ENCODE data around the gene UGDH. TPM values are rescaled to one million over a fixed set of nuclear protein-coding genes. Genes with fewer than 3 reads are reported as not detected.

The UGDH gene
- total and polyA plus RNA-seq, 2 of the 13 experiments (the other 11 are each of a cell fraction or from before 2014, with no cell fraction given), result 99.0 to 384 TPM

- TF ChIP-seq SIX1 (CRISPR knock-in tag; IDR thresholded peaks at IDR 0.05; ENCODE audit: borderline replicate concordance), result peak; percentile 33
- no peak for TF ChIP-seq ATAD3A (CRISPR knock-in tag; IDR thresholded peaks at IDR 0.05)
- 0 out of 2 replicates have a peak, but pooled peaks have one; percentile 82 for TF ChIP-seq ZNF720 (CRISPR knock-in tag; IDR thresholded peaks at IDR 0.05)
- 0 out of 2 replicates have a peak, but pooled peaks have one; percentile 18 for TF ChIP-seq STAT6 (CRISPR knock-in tag; IDR thresholded peaks at IDR 0.05; ENCODE audit: borderline replicate concordance)
- TF ChIP-seq ZNF878 (CRISPR knock-in tag; IDR thresholded peaks at IDR 0.05), result peak; percentile 90
- peak; percentile 39; the same call in 1 of the 2 replicates for TF ChIP-seq ZBTB21 (CRISPR knock-in tag; IDR thresholded peaks at IDR 0.05)
- TF ChIP-seq DMTF1 (CRISPR knock-in tag; IDR thresholded peaks at IDR 0.05), result no peak
- peak; percentile 78; the same call in 1 of the 2 replicates for TF ChIP-seq ZNF335 (CRISPR knock-in tag; IDR thresholded peaks at IDR 0.05)
- TF ChIP-seq REPIN1 (CRISPR knock-in tag; IDR thresholded peaks at IDR 0.05; ENCODE audit: borderline replicate concordance, low read depth), result peak; percentile 93
- peak; percentile 99 for TF ChIP-seq YEATS4 (CRISPR knock-in tag; IDR thresholded peaks at IDR 0.05; ENCODE audit: borderline replicate concordance)
- TF ChIP-seq ZNF816 (CRISPR knock-in tag; IDR thresholded peaks at IDR 0.05; ENCODE audit: borderline replicate concordance), result peak; percentile 93
- 0 out of 2 replicates have a peak, but pooled peaks have one; percentile 43 for TF ChIP-seq NFE2L1 (CRISPR knock-in tag; IDR thresholded peaks at IDR 0.05; ENCODE audit: borderline replicate concordance)
- TF ChIP-seq ZNF296 (CRISPR knock-in tag; conservative IDR thresholded peaks at IDR 0.05), result peak; percentile 92; the same call in 1 of the 2 replicates
- TF ChIP-seq TRIM24 (CRISPR knock-in tag; IDR thresholded peaks at IDR 0.05), result no peak
- TF ChIP-seq ZNF30 (CRISPR knock-in tag; IDR thresholded peaks at IDR 0.05), result 0 out of 2 replicates have a peak, but pooled peaks have one; percentile 29
- peak; percentile 95 for TF ChIP-seq CCDC6 (CRISPR knock-in tag; IDR thresholded peaks at IDR 0.05)
- TF ChIP-seq ZBTB46 (CRISPR knock-in tag; IDR thresholded peaks at IDR 0.05; ENCODE audit: borderline replicate concordance), result no peak
- TF ChIP-seq CBX1 (IDR thresholded peaks at IDR 0.05; ENCODE audit: low read depth), result peak; percentile 98
- TF ChIP-seq RBAK (CRISPR knock-in tag; IDR thresholded peaks at IDR 0.05), result no peak
- no peak for TF ChIP-seq PRPF4 (IDR thresholded peaks at IDR 0.05; ENCODE audit: low read depth, low read length, poor library complexity, severe bottlenecking)
Observed at GRCh38 chr4:39527296-39528060, at the start of gene UGDH (continued).
